OCI-LY3 (cell line): ENCODE data around the gene OR10AD1.
"Not testable (repeated sequence)": the region's sequence is repeated elsewhere in the genome, so short reads cannot be mapped to it uniquely, and the experiment has no call there.

Experiments used
- H2AFZ ChIP-seq: fragments of 200-600, 300-600 bp; shearing (Covaris generic); 2 replicates; pipeline ENCODE4 v1.6.0; 2014; ENCODE audit warnings: antibody characterized with exemption, low read depth, low read length
- H3K27ac ChIP-seq: fragments of 200-600, 300-600 bp; sonication (generic); 2 replicates; pipeline ENCODE4 v1.5.1; 2014; ENCODE audit warnings: mild to moderate bottlenecking, low read length, moderate library complexity, mixed read lengths
- H3K27me3 ChIP-seq: fragments of 200-600, 300-600 bp; sonication (generic); 2 replicates; pipeline ENCODE4 v1.6.1; 2014; ENCODE audit warnings: low read depth, low read length, mixed read lengths
- H3K36me3 ChIP-seq: fragments of 200-600, 300-600 bp; sonication (generic); replicated peaks from 2 replicates; pipeline ENCODE3; 2014; ENCODE audit warnings: low read depth, low read length, mixed read lengths
- H3K4me1 ChIP-seq: fragments of 300-600, 200-600 bp; sonication (generic); 2 replicates; pipeline ENCODE4 v1.6.1; 2014; ENCODE audit warnings: low read length, mixed read lengths
- H3K4me2 ChIP-seq: fragments of 200-600, 300-600 bp; sonication (generic); 2 replicates; pipeline ENCODE4 v1.6.1; 2014; ENCODE audit warnings: low read length, mixed read lengths
- H3K4me3 ChIP-seq: fragments of 300-600, 200-600 bp; sonication (generic); 2 replicates; pipeline ENCODE4 v1.5.1; 2014; ENCODE audit warnings: antibody characterized with exemption, mild to moderate bottlenecking, low read length, moderate library complexity
- H3K79me2 ChIP-seq: fragments of 300-600, 200-600 bp; shearing (Covaris generic); 2 replicates; pipeline ENCODE4 v1.6.1; 2014; ENCODE audit warnings: mild to moderate bottlenecking, low read length, mixed read lengths
- H3K9ac ChIP-seq: fragments of 300-600, 200-600 bp; shearing (Covaris generic); 2 replicates; pipeline ENCODE4 v1.6.0; 2014; ENCODE audit warnings: mild to moderate bottlenecking, low read length, moderate library complexity
- H3K9me3 ChIP-seq: fragments of 200-600, 300-600 bp; shearing (Covaris generic); 2 replicates; pipeline ENCODE4 v1.6.1; 2014; ENCODE audit warnings: low read length, mixed read lengths; ENCODE audit not compliant: insufficient read depth
- H4K20me1 ChIP-seq: fragments of 200-600, 300-600 bp; sonication (generic); 2 replicates; pipeline ENCODE4 v1.6.1; 2016; ENCODE audit warnings: low read length, mixed read lengths; ENCODE audit not compliant: insufficient read depth
- EZH2phosphoT487 ChIP-seq: fragments of 200-600 bp; shearing (Covaris generic); IDR thresholded peaks from 2 replicates; pipeline ENCODE4 v1.6.1; 2018; ENCODE audit warnings: antibody characterized with exemption, mixed run types, low read depth
- TF ChIP-seq, protein P1 (sequence below): fragments of 200-600, 300-600 bp; sonication (generic); IDR thresholded peaks from 2 replicates; pipeline ENCODE4 v1.5.1; 2014; ENCODE audit warnings: antibody characterized with exemption, low read length, low read depth

OR10AD1 gene

DNA sequence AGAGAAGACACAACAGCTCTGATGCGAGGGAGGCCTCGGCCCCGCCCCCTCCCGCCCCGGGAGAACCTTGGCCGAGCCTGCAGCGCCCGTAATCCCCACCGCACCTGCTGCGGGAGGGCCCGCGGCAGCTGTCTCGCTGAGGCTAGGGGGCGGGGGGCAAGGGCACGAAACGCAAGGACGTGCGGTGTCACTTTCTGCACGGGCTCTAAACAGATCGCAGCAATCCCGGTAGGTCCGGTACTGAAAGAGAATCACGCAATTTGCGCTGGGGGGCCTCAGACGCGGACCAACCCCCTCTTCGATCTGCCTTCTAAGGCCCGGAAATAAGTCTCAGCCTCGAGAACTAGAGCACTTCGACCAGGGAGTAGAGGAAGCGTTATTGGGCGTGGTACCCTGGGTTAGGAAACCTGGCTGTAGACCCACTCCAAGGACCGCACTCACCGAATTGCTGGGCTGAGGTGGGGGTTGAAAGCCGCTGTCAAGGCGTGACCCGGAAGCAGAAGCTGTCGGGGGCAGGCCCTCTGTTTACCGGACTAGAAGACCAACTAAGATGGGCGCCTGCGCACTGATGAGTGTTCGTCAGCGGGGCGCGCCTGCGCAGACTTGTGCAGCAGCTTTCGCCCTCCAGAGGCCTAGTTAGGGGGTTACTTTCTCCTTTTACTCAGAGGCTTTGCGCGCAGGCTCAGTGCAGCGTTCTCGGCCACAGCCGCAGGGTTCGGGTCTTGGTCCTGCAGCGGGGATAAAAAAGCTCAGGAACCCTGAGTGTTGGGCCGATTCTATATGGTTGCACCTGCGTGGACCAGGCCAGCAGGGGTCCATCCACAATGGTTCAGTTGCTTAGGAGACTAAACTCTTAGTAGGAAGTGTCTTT lies 45.8 kb downstream of the OR10AD1 start, which contains the start of gene ASB8:
Gene ASB8 (minus strand): TSS at position 498 of the 871 bp plus-strand sequence. CDS start 4,019 bp downstream, outside the sequence.
- Histone ChIP-seq H3K9ac (peak within 1 kb of the TSS; percentile 85), H3K27ac (peak within 1 kb of the TSS; percentile 69), H4K20me1 (no peaks in the 10 kb centered on the region), H3K4me1 (peaks cover 18% of the 10 kb centered on the region), H3K27me3 (no peaks in the 10 kb centered on the region), H3K4me2 (peak within 1 kb of the TSS; percentile 97), H2AFZ (peak within 1 kb of the TSS; percentile 98), H3K36me3 (peaks cover 6% of the 10 kb centered on the region), H3K4me3 (peak within 1 kb of the TSS; percentile 96), H3K79me2 (peaks cover 13% of the 10 kb centered on the region), H3K9me3 (no peaks in the 10 kb centered on the region)
- TF ChIP-seq, protein P1, sequence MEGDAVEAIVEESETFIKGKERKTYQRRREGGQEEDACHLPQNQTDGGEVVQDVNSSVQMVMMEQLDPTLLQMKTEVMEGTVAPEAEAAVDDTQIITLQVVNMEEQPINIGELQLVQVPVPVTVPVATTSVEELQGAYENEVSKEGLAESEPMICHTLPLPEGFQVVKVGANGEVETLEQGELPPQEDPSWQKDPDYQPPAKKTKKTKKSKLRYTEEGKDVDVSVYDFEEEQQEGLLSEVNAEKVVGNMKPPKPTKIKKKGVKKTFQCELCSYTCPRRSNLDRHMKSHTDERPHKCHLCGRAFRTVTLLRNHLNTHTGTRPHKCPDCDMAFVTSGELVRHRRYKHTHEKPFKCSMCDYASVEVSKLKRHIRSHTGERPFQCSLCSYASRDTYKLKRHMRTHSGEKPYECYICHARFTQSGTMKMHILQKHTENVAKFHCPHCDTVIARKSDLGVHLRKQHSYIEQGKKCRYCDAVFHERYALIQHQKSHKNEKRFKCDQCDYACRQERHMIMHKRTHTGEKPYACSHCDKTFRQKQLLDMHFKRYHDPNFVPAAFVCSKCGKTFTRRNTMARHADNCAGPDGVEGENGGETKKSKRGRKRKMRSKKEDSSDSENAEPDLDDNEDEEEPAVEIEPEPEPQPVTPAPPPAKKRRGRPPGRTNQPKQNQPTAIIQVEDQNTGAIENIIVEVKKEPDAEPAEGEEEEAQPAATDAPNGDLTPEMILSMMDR, result peak; percentile 44
- no peak for TF ChIP-seq EZH2phosphoT487

DNA sequence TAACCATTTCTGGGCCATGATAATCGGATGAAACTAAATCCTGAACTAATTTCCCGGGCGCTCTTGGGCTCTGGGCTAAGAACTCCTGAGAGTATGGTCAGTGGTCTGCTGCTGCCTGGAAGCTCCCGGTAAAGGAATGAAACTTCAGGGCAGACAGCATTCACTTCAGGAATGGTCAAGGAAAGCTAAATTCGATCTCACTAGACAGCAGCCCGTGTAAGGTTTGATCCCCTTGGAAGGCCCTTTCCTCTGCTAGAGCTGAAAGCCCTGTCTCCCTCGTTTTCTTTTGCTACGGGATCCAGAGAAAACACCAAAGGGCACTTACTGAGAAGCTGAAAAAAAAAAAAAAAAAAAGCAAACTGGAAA lies 46.5 kb downstream of the OR10AD1 start:
- TF ChIP-seq, protein P1, result no peak
- TF ChIP-seq EZH2phosphoT487, result no peak
- H3K9me3 ChIP-seq, result no peaks in the 10 kb centered on the region
- H3K27ac ChIP-seq, result no peak overlapping the region; the same call in 1 of the 2 replicates
- H3K79me2 ChIP-seq, result peaks cover 13% of the 10 kb centered on the region
- H2AFZ ChIP-seq, result no peak overlapping the region; the same call in 1 of the 2 replicates
- H3K9ac ChIP-seq, result peak overlapping the region; percentile 80
- peak overlapping the region; percentile 96 for H3K4me3 ChIP-seq
- H3K4me2 ChIP-seq, result peak overlapping the region; percentile 85
- H3K4me1 ChIP-seq, result peaks cover 24% of the 10 kb centered on the region
- H3K27me3 ChIP-seq, result no peaks in the 10 kb centered on the region
- no peaks in the 10 kb centered on the region for H4K20me1 ChIP-seq
- peaks cover 7% of the 10 kb centered on the region for H3K36me3 ChIP-seq

DNA sequence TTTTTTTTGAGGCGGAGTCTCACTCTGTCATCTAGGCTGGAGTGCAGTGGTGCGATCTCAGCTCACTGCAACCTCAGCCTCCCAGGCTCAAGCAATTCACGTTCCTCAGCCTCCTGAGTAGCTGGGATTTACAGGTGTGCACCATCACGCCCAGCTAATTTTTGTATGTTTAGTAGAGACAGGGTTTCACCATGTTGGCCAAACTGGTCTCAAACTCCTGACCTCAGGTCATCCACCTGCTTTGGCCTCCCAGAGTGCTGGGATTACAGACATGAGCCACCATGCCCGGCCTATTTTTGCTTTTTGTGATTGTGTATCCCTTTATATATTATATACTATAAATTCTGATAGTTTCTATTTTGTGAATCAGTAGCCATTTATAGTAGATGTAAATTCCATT lies 47.3 kb downstream of the OR10AD1 start:
- Histone ChIP-seq H3K36me3 (peaks cover 16% of the 10 kb centered on the region), H3K4me1 (peaks cover 32% of the 10 kb centered on the region), H3K79me2 (peaks cover 13% of the 10 kb centered on the region)
- not testable (repeated sequence) for H2AFZ ChIP-seq, H3K9me3 ChIP-seq, H3K4me3 ChIP-seq, H3K9ac ChIP-seq, H3K4me2 ChIP-seq, H4K20me1 ChIP-seq, H3K27ac ChIP-seq, H3K27me3 ChIP-seq
